Adrenal gland (tissue), 5 donors: ENCODE measurements around the gene ITPRIPL1.

Source experiments
- POLR2A ChIP-seq, 2 donors: fragments of 450-650 bp; IDR thresholded peaks; one replicate each; pipeline ENCODE4 v1.6.1; 2017; ENCODE audit warnings: antibody characterized with exemption in 2 of 2, mild to moderate bottlenecking in 2 of 2, moderate library complexity in 1 of 2
- TF ChIP-seq, protein P1 (sequence below), 6 experiments: fragments of 450-650 bp in 4 of 6; fragments of 200-600 bp in 2 of 6; sonication (generic) in 1 of 6; IDR thresholded peaks; 1 replicate in 5 of 6; 2 replicates in 1 of 6; pipeline versions ENCODE4 v1.5.1 to v1.8.0; 2016 to 2021; ENCODE audit warnings: antibody characterized with exemption in 6 of 6, mild to moderate bottlenecking in 2 of 6, moderate library complexity in 1 of 6
- donor health status: DM: no; HTN: no; CAD: no.

DNA sequence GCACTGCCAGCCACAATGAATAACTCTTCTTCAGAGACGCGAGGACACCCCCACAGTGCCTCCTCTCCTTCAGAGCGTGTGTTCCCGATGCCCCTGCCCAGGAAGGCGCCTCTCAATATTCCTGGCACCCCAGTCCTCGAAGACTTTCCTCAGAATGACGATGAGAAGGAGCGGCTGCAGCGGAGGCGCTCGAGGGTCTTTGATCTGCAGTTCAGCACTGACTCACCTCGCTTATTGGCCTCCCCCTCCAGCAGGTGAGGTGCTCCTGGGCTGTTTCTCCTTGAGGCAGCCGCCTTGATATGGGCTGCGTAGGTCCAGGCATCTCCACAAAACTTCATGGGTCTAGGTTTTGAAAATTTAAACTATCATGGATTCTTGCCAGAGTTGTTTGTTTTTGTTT, 16.5 kb downstream of the ITPRIPL1 start:
- TF ChIP-seq, protein P1, sequence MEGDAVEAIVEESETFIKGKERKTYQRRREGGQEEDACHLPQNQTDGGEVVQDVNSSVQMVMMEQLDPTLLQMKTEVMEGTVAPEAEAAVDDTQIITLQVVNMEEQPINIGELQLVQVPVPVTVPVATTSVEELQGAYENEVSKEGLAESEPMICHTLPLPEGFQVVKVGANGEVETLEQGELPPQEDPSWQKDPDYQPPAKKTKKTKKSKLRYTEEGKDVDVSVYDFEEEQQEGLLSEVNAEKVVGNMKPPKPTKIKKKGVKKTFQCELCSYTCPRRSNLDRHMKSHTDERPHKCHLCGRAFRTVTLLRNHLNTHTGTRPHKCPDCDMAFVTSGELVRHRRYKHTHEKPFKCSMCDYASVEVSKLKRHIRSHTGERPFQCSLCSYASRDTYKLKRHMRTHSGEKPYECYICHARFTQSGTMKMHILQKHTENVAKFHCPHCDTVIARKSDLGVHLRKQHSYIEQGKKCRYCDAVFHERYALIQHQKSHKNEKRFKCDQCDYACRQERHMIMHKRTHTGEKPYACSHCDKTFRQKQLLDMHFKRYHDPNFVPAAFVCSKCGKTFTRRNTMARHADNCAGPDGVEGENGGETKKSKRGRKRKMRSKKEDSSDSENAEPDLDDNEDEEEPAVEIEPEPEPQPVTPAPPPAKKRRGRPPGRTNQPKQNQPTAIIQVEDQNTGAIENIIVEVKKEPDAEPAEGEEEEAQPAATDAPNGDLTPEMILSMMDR (IDR thresholded peaks at IDR 0.05): no peak
- no peak for TF ChIP-seq POLR2A (IDR thresholded peaks at IDR 0.05)
